ENCODE results near the gene S1PR4. TPM values are rescaled to one million over a fixed set of nuclear protein-coding genes. Genes with fewer than 3 reads are reported as not detected.

S1PR4 gene
- total and polyA plus RNA-seq, 2 experiments from 2014 or later = 0.24 TPM; not detected in 1

DNA sequence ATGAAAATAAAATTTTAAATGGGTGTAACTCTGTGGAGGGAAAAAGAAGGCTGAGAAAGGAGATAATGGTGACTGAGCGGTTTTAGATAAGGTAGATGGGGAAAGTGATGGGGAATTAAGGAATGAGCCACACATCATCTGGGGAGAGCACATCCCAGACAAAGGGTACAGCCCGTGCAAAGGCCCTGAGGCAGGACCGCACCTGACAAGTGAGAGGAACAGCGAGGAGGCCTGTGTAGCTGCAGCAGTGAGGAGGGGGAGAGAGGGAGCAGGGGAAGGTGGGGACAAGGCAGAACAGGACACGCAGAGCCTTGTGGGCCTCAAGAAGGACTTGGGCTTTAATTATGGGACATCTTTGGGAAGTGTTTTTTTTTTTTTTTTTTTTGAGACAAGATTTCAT is 44.1 kb downstream of the S1PR4 start:
- H3K79me2 ChIP-seq (replicated peaks; ENCODE audit: insufficient read depth) = no peaks in the 10 kb centered on the region
- no peaks in the 10 kb centered on the region for H3K9me3 Mint-ChIP-seq
- H3K4me3 ChIP-seq = no peak overlapping the region
- H3K27me3 ChIP-seq (ENCODE audit: insufficient read depth) = no peaks in the 10 kb centered on the region
- peaks cover 16% of the 10 kb centered on the region for H3K27me3 Mint-ChIP-seq (ENCODE audit: insufficient read depth, low read depth, poor library complexity)
- peaks cover 3% of the 10 kb centered on the region; the same call in 1 of the 2 replicates for H3K4me1 ChIP-seq (ENCODE audit: insufficient read depth)
- no peak overlapping the region for H2AFZ ChIP-seq
- no peak overlapping the region for H3K4me2 ChIP-seq
- peaks cover 14% of the 10 kb centered on the region; the same call in 2 of the 3 replicates for H3K4me1 Mint-ChIP-seq
- TF ChIP-seq NANOG (IDR thresholded peaks at IDR 0.05; ENCODE audit: borderline replicate concordance) = no peak
- TF ChIP-seq POLR2AphosphoS5 (IDR thresholded peaks at IDR 0.05; ENCODE audit: low read depth) = no peak
- no peak for TF ChIP-seq CREB1 (CRISPR knock-in tag; IDR thresholded peaks at IDR 0.05; ENCODE audit: low read depth)
- TF ChIP-seq EZH2 (IDR thresholded peaks at IDR 0.05; ENCODE audit: low read depth, unreplicated experiment) = no peak
- TF ChIP-seq EZH2phosphoT487 (IDR thresholded peaks at IDR 0.05; ENCODE audit: unreplicated experiment) = no peak
- no peak for TF ChIP-seq ZNF114 (CRISPR knock-in tag; IDR thresholded peaks at IDR 0.05)
- TF ChIP-seq REST (IDR thresholded peaks at IDR 0.05; ENCODE audit: unreplicated experiment) = no peak
- TF ChIP-seq JUNB (IDR thresholded peaks at IDR 0.05; ENCODE audit: unreplicated experiment) = no peak
- TF ChIP-seq STAT1 (IDR thresholded peaks at IDR 0.05; ENCODE audit: unreplicated experiment) = no peak
- no peaks in the 10 kb centered on the region for H3K36me3 Mint-ChIP-seq (ENCODE audit: low read depth)
- H4K20me1 ChIP-seq (replicated peaks; ENCODE audit: insufficient read depth) = no peaks in the 10 kb centered on the region; the same call in 1 of the 2 replicates
- H3K27ac ChIP-seq (ENCODE audit: low read depth) = no peak overlapping the region
- no peak overlapping the region for H3K4me3 Mint-ChIP-seq
- no peaks in the 10 kb centered on the region for H3K36me3 ChIP-seq (ENCODE audit: insufficient read depth)
- no peaks in the 10 kb centered on the region for H3F3A ChIP-seq (replicated peaks; ENCODE audit: low read depth)
- H3K9me2 ChIP-seq (ENCODE audit: insufficient read depth) = no peaks in the 10 kb centered on the region
- ATAC-seq = no peak
- DNase-seq (ENCODE audit: low spot score) = no peak
- H3K27ac Mint-ChIP-seq = no peak overlapping the region

DNA sequence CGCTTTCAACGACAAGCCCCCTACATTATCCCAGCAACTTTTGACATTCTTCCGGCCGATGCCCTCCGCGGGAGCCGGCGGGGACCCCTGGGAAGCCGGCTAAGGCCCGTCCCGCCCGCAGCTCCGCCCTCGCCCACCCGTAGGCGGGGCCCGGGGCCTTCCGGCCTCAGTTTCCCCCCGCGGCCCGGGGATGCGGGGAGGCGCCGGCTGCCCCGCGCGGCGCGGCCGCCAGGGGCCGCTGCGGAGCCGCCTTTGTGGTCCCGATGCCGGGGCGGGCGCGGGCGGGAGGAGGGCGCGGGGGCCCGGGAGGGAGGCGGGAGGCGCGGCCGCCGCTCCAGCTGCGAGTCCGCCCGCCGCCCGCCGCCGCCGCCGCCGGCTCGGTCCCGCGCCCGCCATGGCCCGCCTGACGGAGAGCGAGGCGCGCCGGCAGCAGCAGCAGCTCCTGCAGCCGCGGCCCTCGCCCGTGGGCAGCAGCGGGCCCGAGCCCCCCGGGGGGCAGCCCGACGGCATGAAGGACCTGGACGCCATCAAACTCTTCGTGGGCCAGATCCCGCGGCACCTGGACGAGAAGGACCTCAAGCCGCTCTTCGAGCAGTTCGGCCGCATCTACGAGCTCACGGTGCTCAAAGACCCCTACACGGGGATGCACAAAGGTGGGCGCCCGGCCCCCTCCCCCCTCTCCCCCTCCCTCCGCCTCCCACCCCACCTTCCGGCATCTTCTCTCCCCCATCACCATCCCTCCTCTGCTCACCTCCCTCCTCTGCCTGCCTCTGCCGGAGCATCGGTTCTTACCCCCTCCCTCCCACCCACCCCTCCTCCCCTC is 46.0 kb downstream of the S1PR4 start, which contains the start of gene CELF5:
CELF5 (plus strand) TSS at position 316 of the 823 bp plus-strand sequence; CDS start at position 395, 79 bp downstream.
- Histone ChIP-seq H3K79me2 (replicated peaks; ENCODE audit: insufficient read depth) (no peaks in the 10 kb centered on the region), H3K4me3 (peak within 1 kb of the TSS; percentile 63), H4K20me1 (replicated peaks; ENCODE audit: insufficient read depth) (no peaks in the 10 kb centered on the region; the same call in none of the 2 replicates), H3K4me1 (ENCODE audit: insufficient read depth) (peaks cover 11% of the 10 kb centered on the region), H3K4me2 (peak within 1 kb of the TSS; percentile 77), H2AFZ (no peak within 1 kb of the TSS), H3F3A (replicated peaks; ENCODE audit: low read depth) (0 out of 2 replicates have a peak, but pooled peaks cover 2% of the 10 kb centered on the region), H3K27ac (ENCODE audit: low read depth) (no peak within 1 kb of the TSS), H3K27me3 (ENCODE audit: insufficient read depth) (no peaks in the 10 kb centered on the region), H3K36me3 (ENCODE audit: insufficient read depth) (no peaks in the 10 kb centered on the region), H3K9me2 (ENCODE audit: insufficient read depth) (no peaks in the 10 kb centered on the region)
- TF ChIP-seq CTCF (conservative IDR thresholded peaks at IDR 0.05; ENCODE audit: low read depth in 2 of 2) = peak in 1 of 2 experiments; percentile 56; a peak in 3 of 4 replicates
- TF ChIP-seq, protein P1, sequence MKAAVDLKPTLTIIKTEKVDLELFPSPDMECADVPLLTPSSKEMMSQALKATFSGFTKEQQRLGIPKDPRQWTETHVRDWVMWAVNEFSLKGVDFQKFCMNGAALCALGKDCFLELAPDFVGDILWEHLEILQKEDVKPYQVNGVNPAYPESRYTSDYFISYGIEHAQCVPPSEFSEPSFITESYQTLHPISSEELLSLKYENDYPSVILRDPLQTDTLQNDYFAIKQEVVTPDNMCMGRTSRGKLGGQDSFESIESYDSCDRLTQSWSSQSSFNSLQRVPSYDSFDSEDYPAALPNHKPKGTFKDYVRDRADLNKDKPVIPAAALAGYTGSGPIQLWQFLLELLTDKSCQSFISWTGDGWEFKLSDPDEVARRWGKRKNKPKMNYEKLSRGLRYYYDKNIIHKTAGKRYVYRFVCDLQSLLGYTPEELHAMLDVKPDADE (IDR thresholded peaks at IDR 0.05) = no peak
- Mint-ChIP-seq H3K9me3 (no peaks in the 10 kb centered on the region), H3K4me1 (peaks cover 24% of the 10 kb centered on the region), H3K4me3 (peak within 1 kb of the TSS; percentile 71), H3K36me3 (ENCODE audit: low read depth) (no peaks in the 10 kb centered on the region), H3K27me3 (ENCODE audit: insufficient read depth, low read depth, poor library complexity) (peaks cover 18% of the 10 kb centered on the region), H3K27ac (no peak within 1 kb of the TSS)
- ATAC-seq (peak; percentile 23), DNase-seq (ENCODE audit: low spot score) (peak; percentile 75)

Measured in GM23338 (cell line).